Neutrophil (primary cell): ENCODE results near the gene HES4.

Source experiments
- H3K27ac ChIP-seq: fragments of 200-600 bp; sonication (generic); 2 replicates; pipeline ENCODE4 v1.5.1; 2016; ENCODE audit warnings: mild to moderate bottlenecking, moderate library complexity
- H3K27me3 ChIP-seq: fragments of 200-600 bp; sonication (generic); 2 replicates; pipeline ENCODE4 v1.6.0; 2016; ENCODE audit warnings: mild to moderate bottlenecking
- H3K36me3 ChIP-seq: fragments of 200-600 bp; sonication (generic); 2 replicates; pipeline ENCODE4 v1.5.1; 2017
- H3K4me1 ChIP-seq, 2 experiments: fragments of 200-600 bp in 1 of 2; sonication (generic) in 1 of 2; 1 replicate in 1 of 2; 2 replicates in 1 of 2; pipeline versions ENCODE4 v1.5.1 to v1.6.1; 2013 to 2016; ENCODE audit warnings: low read depth in 1 of 2, low read length in 1 of 2, mild to moderate bottlenecking in 1 of 2, moderate library complexity in 1 of 2; ENCODE audit not compliant: control insufficient read depth in 1 of 2, insufficient read depth in 1 of 2
- H3K4me3 ChIP-seq, 2 experiments: fragments of 200-600 bp in 1 of 2; sonication (generic) in 1 of 2; 1 replicate in 1 of 2; 2 replicates in 1 of 2; pipeline ENCODE4 v1.5.1; 2013 to 2016; ENCODE audit warnings: low read depth in 1 of 2, low read length in 1 of 2, mild to moderate bottlenecking in 1 of 2, moderate library complexity in 1 of 2
- H3K9me3 ChIP-seq: fragments of 200-600 bp; sonication (generic); 2 replicates; pipeline ENCODE4 v1.5.1; 2016
- CTCF ChIP-seq: fragments of 200-600 bp; sonication (generic); IDR thresholded peaks from 2 replicates; pipeline ENCODE4 v1.5.1; 2016; ENCODE audit warnings: antibody characterized with exemption

The HES4 gene

GRCh38 chr1:981491-981954, 18.4 kb downstream of the HES4 start:
- no peak overlapping the region for H3K4me3 ChIP-seq
- no peaks in the 10 kb centered on the region for H3K36me3 ChIP-seq
- H3K27me3 ChIP-seq = peaks cover 70% of the 10 kb centered on the region
- no peaks in the 10 kb centered on the region for H3K9me3 ChIP-seq
- TF ChIP-seq CTCF = no peak
- no peak overlapping the region for H3K27ac ChIP-seq
- H3K4me1 ChIP-seq = no peaks in the 10 kb centered on the region

DNA sequence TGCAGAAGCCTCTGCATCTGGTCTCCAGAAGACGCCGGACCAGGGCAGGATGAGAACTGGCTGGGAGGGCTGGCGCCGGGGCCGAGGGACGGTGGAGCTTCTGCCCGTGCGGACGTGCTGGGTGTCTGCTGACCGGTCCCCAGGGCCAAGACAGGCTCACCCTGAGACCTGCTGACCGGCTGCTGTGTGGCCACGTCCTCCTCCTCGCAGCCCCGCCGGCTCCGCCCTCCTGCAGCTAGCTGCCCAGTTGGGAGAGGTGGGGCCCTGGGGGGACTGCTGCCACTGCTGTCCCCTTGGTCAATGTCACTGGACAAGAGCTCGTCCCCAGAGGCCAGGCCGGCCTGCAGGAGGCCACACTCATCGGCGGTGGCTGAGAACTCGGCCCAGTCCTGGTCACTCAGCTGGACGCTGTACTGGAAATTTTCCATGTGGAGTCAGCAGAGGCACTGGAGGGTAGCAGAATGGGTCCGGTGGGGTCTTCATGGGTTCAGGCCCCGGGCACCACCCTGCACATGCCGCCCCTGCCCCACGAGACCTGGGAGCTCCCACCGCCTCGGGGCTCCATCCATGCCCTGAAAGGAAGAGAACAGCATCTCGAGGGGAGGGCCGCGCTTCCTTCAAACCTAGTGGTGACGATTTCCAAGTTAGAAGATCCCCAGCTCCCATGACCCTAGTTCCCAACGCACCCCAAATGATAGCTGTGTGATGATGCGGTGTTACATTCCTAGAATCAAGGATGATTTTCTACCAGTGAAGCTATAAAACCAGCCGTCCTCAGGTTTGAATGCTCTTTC, 19.1 kb downstream of the HES4 start:
- H3K27ac ChIP-seq = no peak overlapping the region
- peaks cover 70% of the 10 kb centered on the region for H3K27me3 ChIP-seq
- H3K4me1 ChIP-seq = peaks cover 3 to 5% of the 10 kb centered on the region in 2 experiments
- H3K36me3 ChIP-seq = no peaks in the 10 kb centered on the region
- TF ChIP-seq CTCF = no peak
- no peaks in the 10 kb centered on the region for H3K9me3 ChIP-seq
- H3K4me3 ChIP-seq = no peak overlapping the region

DNA sequence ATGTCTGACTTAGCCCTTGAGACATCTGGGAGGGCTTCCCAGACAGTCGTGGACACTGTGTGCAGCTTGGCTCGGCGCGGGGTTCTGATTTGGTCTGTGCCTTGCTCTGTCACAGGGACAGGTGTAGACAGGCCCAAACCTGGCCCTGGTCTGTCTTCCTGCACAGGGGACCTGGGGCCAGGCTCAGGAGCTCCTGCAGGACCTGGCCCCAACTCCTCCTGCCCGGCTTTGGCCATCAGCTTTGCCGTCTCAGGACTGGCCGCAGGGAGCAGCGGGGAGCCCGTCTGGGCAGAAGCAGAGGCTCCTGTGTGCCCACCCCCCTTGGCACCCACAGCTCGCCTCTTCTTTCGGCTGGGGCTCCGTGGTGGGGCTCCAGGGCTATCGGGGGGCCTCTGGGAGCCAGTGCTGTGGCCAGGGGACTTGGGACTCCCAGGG, 19.7 kb downstream of the HES4 start:
- no peak overlapping the region for H3K4me3 ChIP-seq
- no peak for TF ChIP-seq CTCF
- H3K36me3 ChIP-seq = no peaks in the 10 kb centered on the region
- H3K9me3 ChIP-seq = no peaks in the 10 kb centered on the region
- H3K4me1 ChIP-seq = peaks cover 3 to 5% of the 10 kb centered on the region in 2 experiments
- no peak overlapping the region for H3K27ac ChIP-seq
- peaks cover 70% of the 10 kb centered on the region for H3K27me3 ChIP-seq

GRCh38 chr1:979744-980072, 20.2 kb downstream of the HES4 start:
- no peak for TF ChIP-seq CTCF
- no peaks in the 10 kb centered on the region for H3K9me3 ChIP-seq
- H3K4me1 ChIP-seq = peaks cover 3 to 5% of the 10 kb centered on the region in 2 experiments
- peaks cover 70% of the 10 kb centered on the region for H3K27me3 ChIP-seq
- H3K36me3 ChIP-seq = no peaks in the 10 kb centered on the region
- no peak overlapping the region for H3K27ac ChIP-seq
- H3K4me3 ChIP-seq = no peak overlapping the region

DNA sequence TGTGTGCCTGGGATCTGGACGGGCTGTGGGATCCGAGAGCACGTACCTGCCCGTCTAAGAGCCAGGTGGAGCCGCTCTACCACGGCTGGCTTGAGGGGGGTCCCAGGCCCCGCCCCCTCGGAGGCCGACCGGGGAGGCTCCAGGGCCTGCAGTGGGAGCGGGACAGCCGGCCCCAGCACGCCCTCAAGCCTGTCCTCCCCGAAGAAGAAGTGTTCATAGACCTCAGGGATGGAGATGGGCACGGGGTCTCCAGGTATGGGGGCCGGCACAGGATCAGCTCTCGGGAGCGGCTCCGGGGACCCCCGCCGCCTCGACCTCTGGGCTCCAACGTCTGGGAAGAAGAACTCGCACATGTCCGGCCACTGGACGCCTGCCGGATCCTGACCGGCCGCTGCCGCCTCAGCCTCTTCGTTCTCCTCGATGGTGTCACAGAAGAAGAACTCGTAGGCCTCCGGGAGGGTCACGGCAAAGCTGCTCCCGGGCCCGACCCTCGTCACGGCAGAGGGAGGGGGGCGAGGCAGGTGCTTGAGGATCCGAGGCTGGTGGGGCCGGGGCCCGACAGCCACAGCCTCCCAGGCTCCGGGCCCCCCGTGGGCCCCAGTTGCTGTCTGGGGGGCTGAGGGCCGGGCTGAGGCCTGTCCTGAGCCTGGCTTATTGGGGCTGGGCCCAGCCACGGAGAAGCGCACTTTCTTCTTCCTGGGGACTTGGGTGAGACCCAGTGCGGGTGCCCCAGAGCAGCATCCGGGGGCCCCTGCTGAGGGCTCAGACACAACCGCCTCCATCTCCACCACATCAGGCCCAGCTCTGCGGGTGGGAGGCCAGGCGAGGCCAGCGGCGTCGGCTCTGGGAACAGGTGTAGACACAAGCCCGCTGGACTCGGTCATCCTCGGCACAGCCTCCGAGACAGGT, 20.8 kb downstream of the HES4 start:
- TF ChIP-seq CTCF = no peak
- H3K4me1 ChIP-seq = peaks cover 3 to 5% of the 10 kb centered on the region in 2 experiments
- no peak overlapping the region for H3K27ac ChIP-seq
- peaks cover 71% of the 10 kb centered on the region for H3K27me3 ChIP-seq
- H3K4me3 ChIP-seq = no peak overlapping the region
- H3K9me3 ChIP-seq = no peaks in the 10 kb centered on the region
- H3K36me3 ChIP-seq = no peaks in the 10 kb centered on the region
